ENCODE data around the gene SOX21. TPM values are rescaled to one million over a fixed set of nuclear protein-coding genes. Genes with fewer than 3 reads are reported as not detected.
A peak's percentile ranks its signal among the peaks of the same experiment; 100 is the strongest.

The SOX21 gene
- total and polyA plus RNA-seq, 2 of the 8 experiments (the other 6 are each of a cell fraction or from before 2014, with no cell fraction given): 3.9 TPM

- Histone ChIP-seq H3K4me1 (replicated peaks in 1 of 4; ENCODE audit: control insufficient read depth in 3 of 4, insufficient read depth in 4 of 4, low read length in 3 of 4) (peaks cover 0 to 30% (median 17%) of the 10 kb centered on the region in 4 experiments; a peak in 6 of 7 replicates), H4K8ac (ENCODE audit: extremely low read depth, insufficient read depth, low read length) (no peak overlapping the region), H3K23me2 (ENCODE audit: low read depth, low read length) (peaks cover 25% of the 10 kb centered on the region), H2BK5ac (ENCODE audit: low read depth, low read length) (peak overlapping the region; percentile 73; the same call in 1 of the 2 replicates), H3K18ac (ENCODE audit: extremely low read depth, low read length) (peak overlapping the region; percentile 81; the same call in 1 of the 2 replicates), H3K4me2 (ENCODE audit: insufficient read depth in 1 of 2, low read depth in 2 of 2, low read length in 2 of 2) (peak overlapping the region; percentile 90 to 99), H3K23ac (ENCODE audit: insufficient read length) (no peak overlapping the region), H3K4me3 (ENCODE audit: extremely low read depth in 1 of 4, insufficient read depth in 2 of 4, low read depth in 3 of 4, low read length in 4 of 4) (peak overlapping the region in 3 of 4 experiments; percentile 23 to 68 (median 56); a peak in 6 of 8 replicates), H3K9me3 (ENCODE audit: insufficient read depth in 2 of 2, low read depth in 1 of 2, low read length in 1 of 2) (no peaks in the 10 kb centered on the region), H2AFZ (ENCODE audit: low read length) (no peak overlapping the region), H4K91ac (replicated peaks; ENCODE audit: insufficient read length, low read length) (no peak overlapping the region), H4K20me1 (replicated peaks in 1 of 2; ENCODE audit: control insufficient read depth in 1 of 2, insufficient read depth in 2 of 2, low read length in 2 of 2) (no peaks in the 10 kb centered on the region), H4K5ac (ENCODE audit: insufficient read length, low read depth, low read length) (no peak overlapping the region), H2BK15ac (ENCODE audit: low read length) (no peak overlapping the region), H3K79me2 (ENCODE audit: control insufficient read depth in 1 of 2, insufficient read depth in 2 of 2, low read length in 2 of 2) (no peaks in the 10 kb centered on the region), H3K9ac (replicated peaks in 1 of 4; ENCODE audit: extremely low read depth in 1 of 4, low read depth in 3 of 4, low read length in 3 of 4) (no peak overlapping the region; a peak in 1 of 7 replicates), H3K36me3 (ENCODE audit: control insufficient read depth in 2 of 4, insufficient read depth in 4 of 4, low read length in 3 of 4) (peaks cover 0 to 2% (median 0%) of the 10 kb centered on the region in 4 experiments; a peak in 1 of 8 replicates), H2BK12ac (ENCODE audit: low read depth, low read length) (no peak overlapping the region), H3K27me3 (replicated peaks in 1 of 4; ENCODE audit: control insufficient read depth in 3 of 4, extremely low read depth in 1 of 4, insufficient read depth in 3 of 4, low read length in 3 of 4) (peaks cover 45 to 62% (median 59%) of the 10 kb centered on the region in 4 experiments), H3K56ac (replicated peaks; ENCODE audit: insufficient read length, low read depth, low read length) (no peak overlapping the region), H2BK120ac (replicated peaks; ENCODE audit: low read depth, low read length) (no peak overlapping the region), H2BK20ac (ENCODE audit: low read length) (no peak overlapping the region), H3K14ac (ENCODE audit: insufficient read length) (no peak overlapping the region), H3K4ac (replicated peaks; ENCODE audit: insufficient read length, low read depth, low read length) (no peak overlapping the region), H3K27ac (ENCODE audit: low read depth, low read length) (no peak overlapping the region), H2AK5ac (ENCODE audit: low read depth, low read length) (no peak overlapping the region), H3K79me1 (ENCODE audit: low read depth, low read length) (no peaks in the 10 kb centered on the region)
- POLR2A ChIA-PET (ENCODE audit: partially characterized antibody): interaction anchor here (1.4 to 2.4 kb wide), 5 partner anchors 9 to 263 kb away, joined by 4 to 12 read pairs (median 8); no protein-coding TSS in a partner anchor
- peak; percentile 68 for TF ChIP-seq MAX (IDR thresholded peaks at IDR 0.05)
- TF ChIP-seq SAP30 (IDR thresholded peaks at IDR 0.05; ENCODE audit: insufficient read depth, insufficient replicate concordance, low read length): no peak
- CTCF ChIA-PET (ENCODE audit: partially characterized antibody): interaction anchor here (0.6 to 1.6 kb wide), 9 partner anchors 11 to 479 kb away, joined by 3 to 6 read pairs (median 3); no protein-coding TSS in a partner anchor
- no peak for FAIRE-seq
- peak in 1 of 2 experiments; percentile 69 for DNase-seq (ENCODE audit: low read depth in 1 of 2, low spot score in 2 of 2)
- 4% methylated on average over 22 of the region's 24 CpGs; no CpG with 5 or more reads in 1 of the 2 experiments for WGBS, 2 experiments (ENCODE audit: extremely low coverage in 1 of 2, insufficient coverage in 1 of 2, insufficient read length in 1 of 2, insufficient replicate concordance in 2 of 2, low coverage in 1 of 2, low lambda C conversion rate in 2 of 2, missing lambda C conversion rate in 1 of 2)
These were observed 7.8 kb downstream of the SOX21 start for GRCh38 chr13:94704377-94705080.
